ENCODE measurements around the gene RNF13.
A peak's percentile ranks its signal among the peaks of the same experiment; 100 is the strongest.
"Not testable (repeated sequence)": the region's sequence is repeated elsewhere in the genome, so short reads cannot be mapped to it uniquely, and the experiment has no call there.

RNF13 gene

DNA sequence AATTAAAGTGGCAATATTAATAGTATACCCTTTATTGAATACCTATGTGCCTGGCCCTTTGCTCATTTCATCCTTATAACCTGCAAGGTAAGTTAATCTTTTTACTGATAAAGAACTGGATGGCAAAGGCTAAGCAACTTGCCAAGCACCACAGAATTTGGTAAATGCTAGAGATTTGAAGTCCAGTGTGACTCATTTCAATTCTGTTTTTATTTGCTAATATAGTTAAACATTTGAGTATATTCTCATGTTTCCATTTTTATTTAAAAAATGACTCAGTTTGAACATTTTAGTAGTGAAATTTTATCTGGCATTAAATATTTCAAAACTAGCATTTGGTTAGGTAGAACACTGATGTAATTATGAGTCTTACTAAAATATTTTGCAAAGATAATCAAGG, 146.4 kb downstream of the RNF13 start:
- no peak for DNase-seq

DNA sequence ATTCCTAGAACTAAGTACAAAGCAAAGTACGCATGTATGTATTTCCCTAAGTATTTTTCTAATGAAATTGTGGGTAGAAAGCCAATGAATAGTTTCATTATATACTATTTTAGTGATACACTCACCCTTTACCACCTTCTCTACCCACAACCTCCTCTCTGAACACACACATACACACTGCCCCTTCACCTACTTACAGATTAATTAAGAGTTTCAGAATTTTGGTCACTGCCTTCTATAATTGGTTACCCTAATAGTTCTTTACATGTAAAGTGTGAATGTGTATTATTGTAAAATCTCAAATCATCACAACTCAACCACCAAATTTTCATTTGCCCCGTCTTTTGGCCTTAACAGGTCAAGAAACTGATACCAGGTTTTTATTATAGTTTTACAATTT, 150.5 kb downstream of the RNF13 start:
- no peak for DNase-seq

DNA sequence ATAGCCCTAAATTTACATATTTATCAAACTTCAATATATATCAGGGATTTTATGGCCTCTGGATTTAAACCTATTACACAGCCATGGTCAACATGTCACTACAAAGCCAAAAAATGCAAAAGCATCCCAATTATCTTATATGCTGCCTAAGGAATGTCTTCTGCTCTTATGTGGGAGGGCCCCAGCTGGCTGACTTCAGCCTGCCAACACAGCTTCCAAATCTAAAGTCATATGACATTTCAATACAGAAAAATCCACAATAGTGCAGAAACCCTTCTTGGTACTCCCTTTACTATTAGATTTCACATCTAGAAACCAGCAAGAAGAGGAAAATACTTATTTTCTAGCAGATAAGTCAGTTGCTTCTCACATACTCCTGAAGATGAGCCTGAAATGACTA, 151.3 kb downstream of the RNF13 start:
- no peak for DNase-seq

DNA sequence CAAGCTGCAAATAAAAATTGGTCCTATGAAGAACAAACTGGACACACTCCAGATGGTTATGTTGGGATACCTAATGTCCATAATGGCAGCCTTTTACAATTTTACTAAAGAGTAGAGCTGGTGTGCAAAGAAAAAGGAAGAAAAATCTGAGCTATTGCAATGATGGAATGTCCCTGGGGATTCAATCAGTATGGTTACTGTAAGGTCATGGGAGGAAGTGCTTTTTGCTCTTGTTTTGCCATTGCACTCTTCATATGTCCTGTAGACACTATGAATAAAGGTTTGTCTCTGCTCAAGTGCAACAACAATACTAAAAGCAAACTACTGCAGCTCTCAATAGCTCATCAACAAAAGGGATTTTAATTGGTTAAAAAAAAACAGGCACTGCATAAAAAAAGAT, 152.3 kb downstream of the RNF13 start:
- DNase-seq: no peak

DNA sequence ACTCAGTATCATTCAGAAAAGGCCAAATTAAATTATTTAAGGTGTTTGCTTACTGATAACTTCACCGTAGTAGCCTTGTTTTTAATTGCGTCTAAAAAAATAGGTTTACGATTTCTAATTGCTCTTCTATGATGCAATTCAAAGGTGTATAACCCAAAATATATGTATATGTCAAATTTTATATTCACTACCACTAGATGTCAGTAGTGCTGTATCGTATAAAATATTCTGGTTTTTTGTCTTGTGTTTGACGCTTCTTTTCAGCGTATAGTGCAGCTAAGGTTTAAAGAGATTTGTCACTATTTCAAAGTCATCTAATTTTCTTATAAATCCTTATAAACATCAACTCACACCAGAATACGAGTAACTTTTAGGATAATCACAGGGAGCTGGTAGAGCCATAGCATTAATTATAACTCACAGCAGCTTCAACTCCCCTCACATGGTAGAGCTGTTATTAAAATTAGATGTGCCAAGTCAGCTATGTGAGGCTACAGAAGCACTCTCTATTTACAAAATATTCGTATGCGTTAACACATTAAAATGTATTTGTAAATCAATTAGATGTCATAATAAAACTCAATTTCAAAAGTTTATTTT, 154.2 kb downstream of the RNF13 start:
- DNase-seq: peak; percentile 83

DNA sequence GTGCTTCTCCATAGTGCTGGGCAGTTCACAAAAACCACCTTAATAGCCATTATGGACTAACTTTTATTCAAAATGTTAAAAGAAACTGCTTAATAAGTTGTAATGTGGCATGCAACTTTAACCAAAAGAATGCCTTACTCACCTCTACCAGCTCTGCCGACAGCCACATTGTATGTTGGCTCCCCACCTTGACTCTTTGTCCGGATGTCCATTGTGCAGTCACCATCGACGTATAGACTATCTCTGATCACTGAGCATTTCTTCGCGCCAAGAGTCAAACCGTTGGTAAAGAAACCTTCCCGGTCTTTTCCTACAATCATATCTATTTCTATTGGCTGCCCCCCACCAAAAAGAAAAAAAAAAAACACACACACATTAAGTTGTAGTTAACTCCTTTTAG, 155.2 kb downstream of the RNF13 start:
- DNase-seq: peak; percentile 78

DNA sequence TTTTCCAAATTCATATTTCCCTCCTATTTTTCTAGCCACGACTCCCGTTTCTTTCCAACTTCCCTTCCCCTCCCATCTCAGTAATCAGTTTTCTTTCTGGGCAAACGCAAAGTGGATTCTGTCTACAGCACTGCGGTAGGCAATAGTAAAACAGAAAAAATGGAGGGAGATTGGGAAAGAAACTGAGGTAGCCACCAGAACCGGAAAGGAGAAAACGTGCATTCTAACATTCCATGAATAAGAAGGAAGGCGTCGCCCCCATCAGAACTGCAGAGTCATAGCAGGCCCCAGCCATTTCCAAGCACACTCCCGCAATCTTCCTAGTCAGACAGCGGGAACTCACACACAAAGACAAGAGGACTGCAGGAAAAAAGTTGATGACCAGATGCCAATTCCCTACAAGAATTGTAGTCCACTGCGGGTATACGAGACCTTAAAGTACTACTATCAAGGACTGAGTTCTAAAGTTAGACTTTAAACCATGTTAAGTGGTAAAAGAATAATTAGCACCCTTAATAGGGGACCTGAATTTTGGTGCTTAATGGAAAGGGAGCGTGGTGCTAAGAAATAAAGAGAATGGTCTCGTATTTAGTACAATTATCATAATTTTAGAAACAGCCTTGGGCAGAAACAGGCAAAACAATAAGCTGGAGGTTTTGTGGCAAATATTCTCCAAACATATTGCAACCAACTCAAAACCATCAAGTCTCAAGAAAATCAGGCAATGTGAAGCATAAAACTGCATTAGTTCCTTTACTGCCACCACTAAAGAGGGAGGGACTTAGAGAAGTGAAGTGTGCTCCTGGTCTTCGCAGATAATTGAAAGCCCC, 156.3 kb downstream of the RNF13 start:
- peak; percentile 91 for DNase-seq

DNA sequence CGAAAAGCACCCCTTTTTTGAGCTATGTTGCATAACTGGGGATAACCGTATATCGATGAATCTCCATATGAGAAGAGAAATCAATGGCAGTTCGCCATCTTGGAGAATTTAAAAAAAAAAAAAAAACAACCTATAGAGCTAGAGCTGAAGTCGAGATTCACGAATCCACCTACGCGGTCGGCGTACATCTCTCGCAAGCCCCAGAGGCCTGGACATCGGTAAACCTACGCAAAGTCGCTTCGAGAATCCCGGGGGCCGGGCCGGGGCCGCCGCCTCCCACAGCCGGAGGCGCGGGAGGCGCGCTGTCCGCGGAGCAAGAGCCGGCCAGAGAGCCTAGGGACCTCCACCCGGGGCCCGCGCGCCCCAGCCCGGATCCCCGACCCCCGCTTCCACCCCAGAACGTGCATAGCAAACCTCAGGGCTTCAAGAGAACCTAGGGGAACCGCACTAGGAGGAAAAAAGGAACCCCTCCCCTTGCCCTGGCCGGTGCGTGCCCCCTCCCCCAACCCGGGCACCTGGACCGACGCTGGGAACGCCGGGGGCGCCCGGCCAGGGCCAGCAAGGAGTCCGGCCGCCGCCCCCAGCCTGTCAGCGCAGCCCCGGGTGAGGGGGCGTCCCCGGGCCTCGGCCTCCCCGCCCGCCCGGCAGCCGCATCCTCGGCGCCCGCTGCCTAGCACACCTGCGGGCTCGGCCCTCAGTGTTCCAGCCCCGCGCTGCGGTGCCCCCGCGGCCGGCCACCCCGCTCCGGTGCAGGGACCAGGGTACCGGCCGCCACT, 157.1 kb downstream of the RNF13 start:
- DNase-seq: peak; percentile 88

DNA sequence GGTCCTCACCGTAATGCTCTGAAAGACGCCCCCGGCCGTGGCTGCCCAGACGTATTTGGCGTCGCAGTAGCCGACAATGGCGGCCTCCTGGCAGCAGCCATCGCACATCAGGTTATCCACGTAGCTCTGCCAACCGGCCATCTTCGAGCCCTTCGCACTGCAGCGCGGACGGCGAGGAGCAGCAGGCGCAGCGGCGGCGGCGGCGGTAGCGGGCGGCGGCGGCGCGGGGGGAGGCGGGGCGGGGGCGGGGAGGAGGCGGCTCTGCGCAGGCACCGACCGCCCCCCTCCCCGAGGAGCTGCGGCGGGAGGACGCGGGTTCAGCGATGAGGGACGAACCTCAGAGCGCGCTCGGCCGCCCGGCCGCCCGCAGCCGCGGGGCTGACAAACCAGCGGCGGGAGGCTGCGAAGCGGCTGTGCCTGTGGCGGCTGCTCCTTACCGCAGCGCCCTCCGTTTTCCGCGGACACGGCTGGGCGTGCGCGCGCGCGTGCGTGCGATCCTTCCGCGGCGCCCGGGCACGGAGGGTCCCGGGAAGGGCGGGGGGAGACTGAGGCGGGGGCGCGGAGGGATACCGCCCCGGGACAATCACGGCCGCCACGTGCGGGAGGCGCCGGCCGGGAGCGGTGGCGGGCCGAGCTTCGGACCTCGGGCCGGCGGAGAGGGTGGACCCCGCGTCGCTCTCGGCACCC, 157.8 kb downstream of the RNF13 start, which contains the start of gene PFN2:
Gene PFN2 (minus strand): TSS at position 180 of the 687 bp plus-strand sequence. CDS start 39 bp downstream, at position 141.
- peak; percentile 95 for DNase-seq

DNA sequence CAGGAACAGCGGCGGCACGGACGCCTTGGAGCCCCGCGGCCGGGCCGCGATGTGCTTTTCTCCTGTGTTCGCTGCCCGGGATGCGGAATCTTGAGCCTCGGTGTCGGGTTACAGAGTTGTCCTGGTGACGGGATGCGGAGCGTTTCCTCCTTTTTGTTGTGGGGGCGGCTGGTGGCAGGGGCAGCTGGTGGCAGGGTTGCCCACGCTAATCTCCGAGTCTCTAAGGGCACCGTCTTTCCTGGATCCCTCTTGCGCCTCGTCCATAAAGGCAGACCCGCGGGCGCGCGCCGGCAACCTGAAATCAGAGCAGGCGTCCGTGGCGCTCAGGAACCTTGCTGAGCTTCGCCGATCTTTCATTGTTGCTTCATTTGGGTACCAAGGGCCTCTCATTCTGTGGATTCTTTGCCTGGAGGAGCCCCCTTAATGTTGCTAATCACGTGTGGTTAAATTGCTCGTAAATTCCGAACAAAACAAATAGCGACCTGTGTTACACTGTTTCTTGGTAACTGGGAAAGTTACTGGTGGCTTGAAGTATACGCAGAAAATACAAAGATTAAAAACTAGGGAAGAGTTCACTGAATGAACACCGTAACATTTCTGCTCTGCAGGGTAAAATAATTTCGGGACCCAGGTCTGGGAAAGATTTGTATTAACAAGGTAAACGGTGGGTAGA, 158.5 kb downstream of the RNF13 start:
- peak; percentile 95 for DNase-seq

DNA sequence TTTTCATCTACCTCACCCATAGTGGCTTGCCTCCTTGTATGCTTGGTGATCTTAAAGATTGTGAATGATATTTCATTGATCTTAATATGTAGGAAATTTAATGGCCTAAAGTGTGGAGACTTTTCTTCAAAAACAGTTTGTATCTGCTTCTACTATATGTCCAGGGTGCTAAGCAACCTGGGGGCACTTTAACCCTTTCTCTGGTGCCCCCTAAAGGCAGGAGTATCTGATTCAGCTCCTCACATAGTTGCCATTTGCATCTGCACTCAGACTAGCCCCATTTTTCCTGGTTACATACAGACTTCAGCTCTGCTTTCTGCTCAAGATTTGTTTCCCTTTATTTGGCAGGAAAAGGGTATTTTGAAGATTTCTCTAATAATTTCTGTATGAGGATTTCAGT, 162.9 kb downstream of the RNF13 start:
- no peak for DNase-seq

DNA sequence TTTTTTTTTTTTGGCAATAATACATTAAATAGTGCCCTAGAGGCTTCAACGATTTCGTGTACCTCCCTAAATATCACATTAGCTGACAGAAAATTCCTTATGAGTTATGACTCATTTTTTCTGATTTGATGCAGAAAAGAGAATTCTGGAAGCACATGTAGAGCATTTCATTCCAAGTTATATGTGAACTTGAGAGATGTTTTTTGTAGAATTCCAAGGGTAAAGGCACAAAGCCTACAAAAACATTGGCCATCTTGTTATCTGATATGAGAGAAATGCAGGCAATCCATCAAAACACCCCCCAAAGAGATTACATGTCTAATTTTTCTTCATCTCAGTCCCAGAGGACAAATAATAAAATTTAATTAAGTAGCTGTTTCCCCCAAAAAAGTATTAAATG, 164.4 kb downstream of the RNF13 start:
- DNase-seq: no peak

DNA sequence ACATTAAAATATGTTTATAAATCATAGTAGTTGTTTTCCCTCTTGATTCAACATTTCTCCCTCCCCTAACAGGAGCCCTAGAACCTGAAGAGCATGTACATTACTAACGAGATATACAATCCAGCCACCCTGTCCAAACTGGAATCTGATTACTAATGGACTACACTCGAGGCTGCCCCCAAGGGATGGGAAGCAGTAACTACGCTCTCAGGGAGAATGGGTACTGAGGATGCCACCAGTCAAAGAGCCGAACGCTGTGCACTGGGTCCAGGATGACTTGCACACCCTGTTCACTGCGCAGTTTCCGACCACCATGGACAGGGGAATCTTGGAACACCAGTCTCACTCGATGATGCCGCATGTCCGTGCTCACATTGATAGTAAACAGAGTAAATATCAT, 169.0 kb downstream of the RNF13 start:
- DNase-seq: not testable (repeated sequence)

DNA sequence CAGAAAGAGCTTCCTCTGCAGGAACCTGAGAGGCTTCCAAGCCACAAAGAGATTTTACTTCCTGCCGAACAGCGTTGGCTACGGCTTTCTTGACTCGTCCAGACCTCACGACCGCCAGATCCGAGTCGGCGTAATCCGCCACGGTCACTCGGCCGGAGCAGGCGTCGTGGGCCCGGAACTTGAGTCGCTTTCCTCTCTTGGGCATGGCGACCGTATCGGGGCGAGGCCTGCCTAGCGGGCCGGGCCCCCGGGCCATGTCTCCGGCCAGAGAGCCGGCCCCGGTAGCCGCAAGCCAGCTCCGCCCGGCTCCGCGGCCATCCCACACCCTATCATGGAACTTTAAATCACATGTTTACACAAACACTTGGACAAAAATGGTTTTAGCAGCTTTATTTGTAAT, 170.0 kb downstream of the RNF13 start:
- not testable (repeated sequence) for DNase-seq

DNA sequence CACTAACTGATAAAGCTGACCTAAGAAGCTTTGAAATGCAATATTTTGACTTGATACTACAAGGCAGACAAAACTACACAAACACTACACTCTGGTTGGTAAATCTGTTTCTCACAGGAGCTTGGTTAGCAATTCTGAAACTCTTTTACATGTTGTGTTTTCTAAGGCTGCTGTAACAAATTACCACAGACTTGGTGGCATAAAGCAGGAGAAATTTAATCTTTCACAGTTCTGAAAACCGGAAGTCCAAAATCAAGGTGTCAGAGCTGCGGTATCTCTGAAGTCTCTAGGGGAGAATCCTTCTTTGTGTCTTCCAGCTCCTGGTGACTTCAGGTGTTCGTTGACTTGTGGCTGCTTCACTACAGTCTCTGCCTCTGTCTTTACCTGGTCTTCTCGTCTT, 170.6 kb downstream of the RNF13 start:
- no peak for DNase-seq

DNA sequence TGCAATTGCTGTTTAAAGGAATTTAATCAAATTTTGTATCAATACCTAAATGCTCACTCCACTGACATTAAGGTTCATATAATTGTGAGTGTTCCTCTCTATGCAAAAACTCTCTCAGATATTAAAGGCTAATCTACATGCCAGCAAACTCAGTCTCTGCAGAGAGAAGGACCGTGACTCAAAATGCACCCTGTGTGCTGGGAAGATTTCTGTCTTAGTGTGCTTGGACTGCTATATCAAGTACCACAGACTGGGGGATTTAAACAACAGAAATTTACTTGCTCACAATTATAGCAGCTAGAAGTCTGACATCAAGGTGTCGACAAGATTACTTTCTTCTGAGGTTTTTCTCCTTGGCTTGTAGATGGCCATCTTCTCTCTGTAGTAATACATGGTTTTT, 176.3 kb downstream of the RNF13 start:
- no peak for DNase-seq

DNA sequence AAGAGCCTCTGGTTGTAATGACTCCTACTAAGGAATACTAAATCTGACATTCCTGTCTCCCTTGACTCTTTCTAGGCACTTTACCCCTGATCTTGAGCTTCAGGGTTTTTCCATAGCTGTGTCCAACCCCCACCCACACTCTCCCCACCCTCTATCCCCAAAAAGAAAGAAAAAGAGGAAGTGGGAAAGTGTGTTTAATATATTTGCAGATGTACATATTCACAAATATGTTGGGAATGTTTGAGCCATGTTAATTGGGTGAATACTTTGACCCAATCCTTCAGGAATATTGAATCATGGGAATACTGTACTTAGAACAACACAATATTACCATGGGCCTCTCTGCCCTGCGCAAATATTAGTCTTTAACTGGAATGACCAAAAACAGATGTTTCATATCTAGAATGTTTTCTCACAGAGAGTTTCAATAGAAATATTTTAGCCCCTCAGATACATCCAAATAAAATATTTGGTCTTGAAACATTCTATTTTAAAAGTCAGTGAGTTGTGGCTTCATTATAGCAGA, 177.5 kb downstream of the RNF13 start:
- DNase-seq: no peak

DNA sequence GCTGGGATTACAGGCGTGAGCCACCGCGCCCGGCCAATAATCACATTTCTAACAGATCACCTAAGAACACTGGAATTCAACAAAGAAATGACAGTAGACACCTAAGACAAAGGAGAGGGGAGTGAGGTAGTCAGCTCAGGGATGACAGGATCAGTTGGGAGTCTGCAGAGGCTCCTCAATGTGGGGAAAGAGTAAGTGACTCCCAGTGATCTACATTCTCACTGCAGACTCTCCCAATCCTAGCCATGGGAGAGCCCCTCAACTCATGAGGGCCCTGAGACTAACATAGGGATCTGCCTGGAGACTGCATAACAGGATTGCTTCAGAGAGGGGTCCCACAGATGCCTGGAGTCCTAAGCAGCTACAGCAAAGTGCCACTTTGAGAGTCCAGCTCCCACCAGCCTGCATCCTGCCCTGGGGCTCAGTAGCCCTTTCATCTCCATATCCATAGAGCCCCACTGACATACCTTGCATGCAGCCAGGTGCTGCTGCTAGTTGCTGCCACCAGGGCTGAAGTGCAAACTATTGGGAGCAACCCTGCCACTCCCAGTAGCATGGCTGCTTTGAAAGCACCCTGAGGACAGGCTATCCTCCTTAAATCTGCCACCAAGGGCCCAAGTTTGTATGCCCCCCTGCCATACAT, 179.5 kb downstream of the RNF13 start:
- no peak for DNase-seq

DNA sequence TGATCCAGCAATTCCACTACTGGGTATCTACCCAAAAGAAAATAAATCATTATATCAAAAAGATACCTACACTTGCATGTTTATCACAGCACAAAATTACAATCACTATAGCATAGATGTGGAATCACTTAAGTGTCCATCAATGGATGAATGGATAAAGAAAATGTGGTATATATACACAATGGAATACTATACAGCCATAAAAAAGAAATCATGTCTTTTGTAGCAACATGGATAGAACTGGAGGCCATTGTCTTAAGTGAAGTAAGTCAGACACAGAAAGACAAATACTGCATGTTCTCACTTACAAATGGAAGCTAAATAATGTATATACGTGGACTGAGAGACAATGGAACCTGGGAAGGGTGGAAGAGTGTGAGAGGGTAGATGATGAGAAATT, 185.9 kb downstream of the RNF13 start:
- DNase-seq: no peak

DNA sequence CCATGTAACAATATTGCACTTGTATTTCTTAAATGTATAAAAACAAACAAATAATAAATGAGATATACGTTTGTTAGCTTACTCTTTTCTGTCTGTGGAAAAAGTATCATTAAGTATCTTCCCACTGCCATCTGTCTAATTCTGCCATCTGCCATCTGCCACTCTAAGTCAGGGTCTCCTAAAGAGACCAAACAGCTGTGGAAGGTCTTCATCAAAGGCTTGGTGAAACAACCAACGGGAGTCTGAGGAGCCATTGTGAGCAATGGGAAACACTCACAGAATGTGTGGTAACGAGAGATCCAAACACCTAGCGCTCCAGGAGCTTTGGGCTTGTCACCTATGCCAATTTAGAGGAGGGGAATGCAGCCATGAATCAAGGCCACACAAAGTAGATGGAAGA, 186.4 kb downstream of the RNF13 start:
- DNase-seq: no peak

DNA sequence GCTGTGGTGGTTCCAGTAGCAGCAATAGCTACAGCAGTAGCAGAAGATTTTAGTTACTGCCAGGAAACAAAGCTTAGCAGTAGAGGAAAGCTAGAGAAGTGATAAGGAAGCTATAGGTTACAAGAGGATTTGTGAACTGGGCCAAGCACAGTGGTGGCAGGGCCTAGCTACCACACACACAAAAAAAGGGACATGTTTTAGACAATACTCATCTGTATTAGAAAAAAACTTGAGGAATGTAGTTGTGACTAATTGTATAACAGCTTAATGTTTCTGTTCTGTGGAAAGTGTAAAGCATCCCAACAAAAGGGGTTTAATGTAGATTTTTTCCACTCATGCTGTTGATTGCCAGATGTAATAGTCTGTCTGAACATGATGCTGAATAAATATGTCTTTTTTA, 187.6 kb downstream of the RNF13 start:
- no peak for DNase-seq
